ENCODE measurements around the gene ZNF609.

Gene ZNF609

GRCh38 chr15:64705006-64705405 lies 244.6 kb downstream of the ZNF609 start:
- no peak overlapping the region for H3K4me3 ChIP-seq (ENCODE audit: low read length)
- TF ChIP-seq CTCF (conservative IDR thresholded peaks at IDR 0.05; ENCODE audit: low read depth, low read length), result no peak
- DNase-seq (ENCODE audit: low read depth), result no peak

GRCh38 chr15:64706011-64706911 lies 245.9 kb downstream of the ZNF609 start:
- no peak for TF ChIP-seq CTCF (conservative IDR thresholded peaks at IDR 0.05; ENCODE audit: low read depth, low read length)
- DNase-seq (ENCODE audit: low read depth), result no peak
- no peak overlapping the region for H3K4me3 ChIP-seq (ENCODE audit: low read length)

DNA sequence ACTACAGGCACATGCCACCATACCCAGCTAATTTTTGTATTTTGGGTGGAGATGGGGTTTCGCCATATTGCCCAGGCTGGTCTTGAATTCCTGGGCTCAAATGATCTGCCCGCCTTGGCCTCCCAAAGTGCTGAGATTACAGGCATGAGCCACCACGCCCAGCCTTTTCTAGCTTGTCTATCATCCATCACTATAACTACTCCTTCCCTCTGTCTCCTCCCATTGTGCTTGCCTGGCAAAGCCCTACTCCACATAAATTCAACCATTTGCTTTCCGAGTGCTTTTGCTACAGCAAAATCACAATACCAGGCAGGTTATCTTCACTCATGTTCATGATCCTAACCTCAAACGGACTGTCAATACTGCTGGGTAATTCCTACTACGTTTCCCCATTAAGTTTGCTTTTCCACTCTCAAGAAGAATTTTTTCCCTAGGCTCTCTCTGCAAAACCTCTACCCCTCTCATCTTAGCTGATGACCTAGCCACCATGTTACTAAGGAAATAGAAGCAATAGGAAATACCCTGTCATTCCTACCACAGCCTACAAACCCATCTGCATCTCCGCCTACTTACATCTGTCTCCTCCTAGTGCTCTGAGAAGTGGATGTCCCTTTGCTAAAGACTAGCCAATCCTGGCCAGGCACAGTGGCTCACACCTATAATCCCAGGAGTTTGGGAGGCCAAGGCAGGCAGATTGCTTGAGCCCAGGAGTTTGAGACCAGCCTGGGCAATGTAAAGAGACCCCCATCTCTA lies 250.5 kb downstream of the ZNF609 start:
- no peak for TF ChIP-seq CTCF (conservative IDR thresholded peaks at IDR 0.05; ENCODE audit: low read depth, low read length)
- no peak for DNase-seq (ENCODE audit: low read depth)

GRCh38 chr15:64712353-64712752 lies 252.0 kb downstream of the ZNF609 start:
- no peak for TF ChIP-seq CTCF (conservative IDR thresholded peaks at IDR 0.05; ENCODE audit: low read depth, low read length)
- no peak for DNase-seq (ENCODE audit: low read depth)
- no peak overlapping the region for H3K4me3 ChIP-seq (ENCODE audit: low read length)

More for the DNA sequence above, 250.5 kb downstream of the ZNF609 start:
- H3K4me3 ChIP-seq (ENCODE audit: low read length), result no peak overlapping the region

- TF ChIP-seq CTCF (conservative IDR thresholded peaks at IDR 0.05; ENCODE audit: low read depth, low read length), result no peak
- H3K4me3 ChIP-seq (ENCODE audit: low read length), result no peak overlapping the region
- DNase-seq (ENCODE audit: low read depth), result no peak
Measured at GRCh38 chr15:64713592-64713991, 253.2 kb downstream of the ZNF609 start.

DNA sequence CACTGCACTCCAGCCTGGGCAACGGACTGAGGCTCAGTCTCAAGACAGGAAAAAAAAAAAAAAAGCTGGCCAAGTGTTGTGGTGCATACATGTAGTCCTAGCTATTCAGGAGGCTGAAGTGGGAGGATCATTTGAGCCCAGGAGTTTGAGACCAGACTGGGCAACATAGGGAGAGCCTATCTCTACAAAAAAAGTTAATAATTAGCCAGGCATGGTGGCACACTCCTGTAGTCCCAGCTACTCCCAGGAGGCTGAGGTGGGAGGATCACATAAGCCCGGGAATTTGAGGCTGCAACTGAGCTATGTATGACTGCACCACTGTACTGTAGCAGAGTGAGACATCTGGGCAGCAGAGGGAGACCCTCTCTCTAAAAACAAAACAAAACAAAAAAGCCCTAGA lies 256.1 kb downstream of the ZNF609 start:
- DNase-seq (ENCODE audit: low read depth), result no peak
- no peak overlapping the region for H3K4me3 ChIP-seq (ENCODE audit: low read length)
- no peak for TF ChIP-seq CTCF (conservative IDR thresholded peaks at IDR 0.05; ENCODE audit: low read depth, low read length)
